Endodermal cell (in vitro differentiated cells): ENCODE data around the gene GP1BA. TPM values are rescaled to one million over a fixed set of nuclear protein-coding genes. Genes with fewer than 3 reads are reported as not detected.

ENCODE experiments used
- DNase-seq: peaks from one replicate; pipeline ENCODE4 v3.0.0-alpha.2; 2017
- H3K27ac ChIP-seq: 2 replicates; pipeline ENCODE4 v1.5.1; 2013; ENCODE audit warnings: mild to moderate bottlenecking, low read depth, low read length, moderate library complexity
- H3K27me3 ChIP-seq: 2 replicates; pipeline ENCODE4 v1.6.1; 2013; ENCODE audit warnings: mild to moderate bottlenecking, low read length, moderate library complexity; ENCODE audit not compliant: insufficient read depth, control insufficient read depth, poor library complexity, severe bottlenecking
- H3K36me3 ChIP-seq: 2 replicates; pipeline ENCODE4 v1.7.0; 2013; ENCODE audit warnings: mild to moderate bottlenecking, low read length, moderate library complexity; ENCODE audit not compliant: control insufficient read depth, insufficient read depth
- H3K4me1 ChIP-seq: one replicate; pipeline ENCODE4 v1.7.0; 2013; ENCODE audit warnings: low read length; ENCODE audit not compliant: control insufficient read depth, insufficient read depth
- H3K4me3 ChIP-seq: 2 replicates; pipeline ENCODE4 v1.5.1; 2013; ENCODE audit warnings: mild to moderate bottlenecking, low read length, moderate library complexity
- H3K9ac ChIP-seq: 2 replicates; pipeline ENCODE4 v1.6.1; 2013; ENCODE audit warnings: mild to moderate bottlenecking, low read length, moderate library complexity; ENCODE audit not compliant: poor library complexity, severe bottlenecking; ENCODE audit errors: extremely low read depth
- H3K9me3 ChIP-seq: 2 replicates; pipeline ENCODE4 v1.6.1; 2013; ENCODE audit warnings: mild to moderate bottlenecking, low read length, moderate library complexity; ENCODE audit not compliant: control insufficient read depth
- H3K27ac Mint-ChIP-seq: 2 replicates; pipeline ENCODE4 v1.8.0; 2020; ENCODE audit warnings: mixed read lengths
- H3K27me3 Mint-ChIP-seq: 2 replicates; pipeline ENCODE4 v1.8.0; 2021; ENCODE audit warnings: mild to moderate bottlenecking, mixed read lengths; ENCODE audit not compliant: insufficient read depth
- H3K36me3 Mint-ChIP-seq: 2 replicates; pipeline ENCODE4 v1.8.0; 2020; ENCODE audit warnings: low read depth, mixed read lengths
- H3K4me1 Mint-ChIP-seq: 2 replicates; pipeline ENCODE4 v1.8.0; 2020; ENCODE audit warnings: mixed read lengths
- H3K4me3 Mint-ChIP-seq: 2 replicates; pipeline ENCODE4 v1.8.0; 2020; ENCODE audit warnings: mild to moderate bottlenecking, moderate library complexity, mixed read lengths
- H3K9me3 Mint-ChIP-seq: 2 replicates; pipeline ENCODE4 v1.8.0; 2020; ENCODE audit warnings: mild to moderate bottlenecking, mixed read lengths
- WGBS, 2 experiments: methylation state at CpG; one replicate each; pipeline versions ENCODE4 v1.1.5 to v1.1.7; 2013; ENCODE audit warnings: missing lambda C conversion rate in 2 of 2, mixed read lengths in 1 of 2; ENCODE audit not compliant: insufficient coverage in 1 of 2, insufficient read length in 1 of 2; 5-methylcytosine and 5-hydroxymethylcytosine counted together
- total RNA-seq, 2 donors: library from RNA; stranded (reverse); fragmentation: NEBNext Ultra II Directional in 1 of 2; extraction: Animal tissue kit (Norgen Biotek cat#: 25700) in 1 of 2; gene quantifications; 2 replicates in 1 of 2; 3 replicates in 1 of 2; pipeline ENCODE4 v1.2.1, GENCODE V29; 2021
- TF ChIP-seq, protein P1 (sequence below): fragments of 200-600 bp; sonication (generic); conservative IDR thresholded peaks from 2 replicates; pipeline ENCODE4 v1.5.0; 2021; ENCODE audit warnings: antibody characterized with exemption, mild to moderate bottlenecking

The GP1BA gene
- total RNA-seq, 2 donors from 2014 or later, result not detected

DNA sequence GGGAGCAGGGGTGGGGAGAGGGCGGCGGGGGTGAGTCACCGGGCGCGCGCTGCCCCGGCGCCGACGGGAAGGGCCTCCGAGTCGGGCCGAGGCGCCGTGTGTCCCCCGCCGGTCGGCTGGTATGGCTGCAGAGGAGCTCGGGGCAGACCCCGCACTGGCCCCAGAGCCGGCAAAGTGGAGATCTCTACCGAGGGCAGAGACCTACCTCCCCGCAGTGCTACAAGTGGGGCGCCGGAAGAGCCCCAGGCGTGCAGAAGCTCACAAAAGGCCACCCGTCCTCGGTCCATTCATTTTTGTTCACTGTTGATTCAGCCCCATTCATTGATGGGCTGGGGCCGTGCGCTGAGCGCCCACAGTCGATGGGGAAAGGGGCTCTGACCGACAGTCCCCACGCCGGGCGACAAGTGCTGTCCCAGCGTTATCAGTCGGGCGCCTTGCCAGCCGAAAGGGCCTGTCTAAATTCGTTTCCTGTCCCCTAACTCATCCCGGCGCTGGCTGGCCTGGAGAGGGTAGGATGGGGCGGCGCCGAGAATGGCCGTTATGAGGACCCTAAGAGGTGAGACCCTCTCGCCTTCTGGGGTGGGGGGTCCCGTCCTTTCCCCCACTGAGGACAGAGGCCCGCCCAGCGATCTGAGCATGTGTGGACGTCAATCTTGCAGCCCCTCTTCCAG is 18.1 kb downstream of the GP1BA start:
- Histone ChIP-seq H3K4me3 (peak overlapping the region; percentile 80), H3K4me1 (peaks cover 14% of the 10 kb centered on the region), H3K27me3 (no peaks in the 10 kb centered on the region), H3K27ac (peak overlapping the region; percentile 96), H3K36me3 (peaks cover 23% of the 10 kb centered on the region), H3K9ac (peak overlapping the region; percentile 44), H3K9me3 (no peaks in the 10 kb centered on the region)
- TF ChIP-seq, protein P1, sequence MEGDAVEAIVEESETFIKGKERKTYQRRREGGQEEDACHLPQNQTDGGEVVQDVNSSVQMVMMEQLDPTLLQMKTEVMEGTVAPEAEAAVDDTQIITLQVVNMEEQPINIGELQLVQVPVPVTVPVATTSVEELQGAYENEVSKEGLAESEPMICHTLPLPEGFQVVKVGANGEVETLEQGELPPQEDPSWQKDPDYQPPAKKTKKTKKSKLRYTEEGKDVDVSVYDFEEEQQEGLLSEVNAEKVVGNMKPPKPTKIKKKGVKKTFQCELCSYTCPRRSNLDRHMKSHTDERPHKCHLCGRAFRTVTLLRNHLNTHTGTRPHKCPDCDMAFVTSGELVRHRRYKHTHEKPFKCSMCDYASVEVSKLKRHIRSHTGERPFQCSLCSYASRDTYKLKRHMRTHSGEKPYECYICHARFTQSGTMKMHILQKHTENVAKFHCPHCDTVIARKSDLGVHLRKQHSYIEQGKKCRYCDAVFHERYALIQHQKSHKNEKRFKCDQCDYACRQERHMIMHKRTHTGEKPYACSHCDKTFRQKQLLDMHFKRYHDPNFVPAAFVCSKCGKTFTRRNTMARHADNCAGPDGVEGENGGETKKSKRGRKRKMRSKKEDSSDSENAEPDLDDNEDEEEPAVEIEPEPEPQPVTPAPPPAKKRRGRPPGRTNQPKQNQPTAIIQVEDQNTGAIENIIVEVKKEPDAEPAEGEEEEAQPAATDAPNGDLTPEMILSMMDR, result no peak
- peak overlapping the region; percentile 93 for H3K4me3 Mint-ChIP-seq
- peak overlapping the region; percentile 87 for H3K27ac Mint-ChIP-seq
- peak; percentile 84 for DNase-seq
- H3K36me3 Mint-ChIP-seq, result peaks cover 17% of the 10 kb centered on the region
- H3K9me3 Mint-ChIP-seq, result no peaks in the 10 kb centered on the region
- H3K4me1 Mint-ChIP-seq, result peaks cover 30% of the 10 kb centered on the region
- no peaks in the 10 kb centered on the region for H3K27me3 Mint-ChIP-seq
- 0 to 5% methylated on average over 34 to 52 of the region's 52 CpGs for WGBS, 2 experiments

DNA sequence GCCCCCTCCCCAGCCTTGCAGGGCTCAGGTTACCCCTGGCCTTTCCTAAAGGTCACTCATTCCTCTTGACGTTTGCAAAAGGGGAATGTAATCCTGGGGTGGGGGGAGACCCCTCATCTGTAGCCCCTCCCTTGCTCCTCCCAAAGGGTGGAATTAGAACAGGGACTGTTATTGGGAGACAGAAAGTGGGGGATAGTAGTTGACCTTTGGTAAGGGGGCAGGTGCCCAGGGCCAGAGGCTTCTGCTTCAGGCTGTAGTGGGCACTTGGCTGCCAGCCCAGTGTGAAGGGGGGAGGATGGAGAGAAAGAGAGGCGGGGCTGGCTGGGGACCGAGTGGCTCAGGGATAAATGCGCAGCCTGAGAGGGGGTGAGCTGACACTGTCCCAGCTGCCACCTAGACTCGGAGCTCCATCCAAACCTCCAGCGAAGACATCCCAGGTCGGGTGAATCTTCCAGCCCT is 18.7 kb downstream of the GP1BA start, which contains the start of gene ENO3:
ENO3 (plus strand) TSS at position 374 of the 459 bp plus-strand sequence. CDS start 711 bp downstream, outside the sequence.
- H3K4me1 ChIP-seq, result peaks cover 9% of the 10 kb centered on the region
- no peaks in the 10 kb centered on the region for H3K9me3 ChIP-seq
- H3K4me1 Mint-ChIP-seq, result peaks cover 25% of the 10 kb centered on the region
- peaks cover 11% of the 10 kb centered on the region for H3K36me3 Mint-ChIP-seq
- H3K27me3 ChIP-seq, result no peaks in the 10 kb centered on the region
- TF ChIP-seq, protein P1, result no peak
- no peaks in the 10 kb centered on the region for H3K9me3 Mint-ChIP-seq
- peak within 1 kb of the TSS; percentile 96 for H3K27ac ChIP-seq
- no peaks in the 10 kb centered on the region for H3K27me3 Mint-ChIP-seq
- WGBS, 2 experiments, result 32 to 56% methylated on average over 3 to 7 of the region's 7 CpGs
- H3K9ac ChIP-seq, result peak within 1 kb of the TSS; percentile 44
- peak within 1 kb of the TSS; percentile 93 for H3K4me3 Mint-ChIP-seq
- peaks cover 17% of the 10 kb centered on the region for H3K36me3 ChIP-seq
- H3K4me3 ChIP-seq, result peak within 1 kb of the TSS; percentile 80
- H3K27ac Mint-ChIP-seq, result peak within 1 kb of the TSS; percentile 87
- peak; percentile 77 for DNase-seq

DNA sequence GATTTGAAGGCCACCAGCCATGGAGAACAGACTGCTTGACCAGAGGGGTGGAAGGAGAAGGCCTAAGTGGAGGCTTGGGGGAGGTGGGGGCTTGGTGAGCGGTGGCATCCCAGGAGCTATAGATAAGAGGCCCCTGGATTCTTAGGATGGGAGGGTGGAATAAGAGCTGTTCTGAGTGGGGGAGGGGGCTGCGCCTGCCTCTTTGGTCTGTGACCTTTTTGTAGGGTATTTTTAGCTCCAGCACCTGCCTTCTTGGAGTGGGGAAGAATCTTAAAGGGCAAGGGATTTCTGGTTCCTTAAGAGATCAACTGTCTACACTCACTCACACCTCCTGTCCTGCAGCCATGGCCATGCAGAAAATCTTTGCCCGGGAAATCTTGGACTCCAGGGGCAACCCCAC is 19.4 kb downstream of the GP1BA start:
- Mint-ChIP-seq H3K36me3 (peaks cover 11% of the 10 kb centered on the region), H3K4me1 (peaks cover 22% of the 10 kb centered on the region), H3K27me3 (no peaks in the 10 kb centered on the region), H3K9me3 (no peaks in the 10 kb centered on the region), H3K27ac (peak overlapping the region; percentile 87), H3K4me3 (peak overlapping the region; percentile 93)
- 76% methylated on average over 3 of the region's 3 CpGs; no CpG with 5 or more reads in 1 of the 2 experiments for WGBS, 2 experiments
- no peaks in the 10 kb centered on the region for H3K27me3 ChIP-seq
- peaks cover 9% of the 10 kb centered on the region for H3K4me1 ChIP-seq
- DNase-seq, result no peak
- H3K4me3 ChIP-seq, result peak overlapping the region; percentile 80
- TF ChIP-seq, protein P1, result no peak
- H3K9ac ChIP-seq, result no peak overlapping the region
- H3K27ac ChIP-seq, result peak overlapping the region; percentile 96
- peaks cover 10% of the 10 kb centered on the region for H3K36me3 ChIP-seq
- no peaks in the 10 kb centered on the region for H3K9me3 ChIP-seq
